GM06990 (cell line): ENCODE data around the gene HBA1.
"Not testable (repeated sequence)": the region's sequence is repeated elsewhere in the genome, so short reads cannot be mapped to it uniquely, and the experiment has no call there.

Source experiments
- DNase-seq: peaks from one replicate; pipeline ENCODE4 v3.0.0-alpha.2; 2011; ENCODE audit not compliant: insufficient read length; ENCODE audit errors: extremely low read depth
- H3K27me3 ChIP-seq: replicated peaks from 2 replicates; pipeline ENCODE4 v1.6.0; 2011; ENCODE audit warnings: low read length; ENCODE audit not compliant: control insufficient read depth, insufficient read depth
- H3K36me3 ChIP-seq: 2 replicates; pipeline ENCODE4 v1.5.1; 2011; ENCODE audit warnings: low read length; ENCODE audit not compliant: control insufficient read depth, insufficient read depth
- H3K4me3 ChIP-seq: replicated peaks from 2 replicates; pipeline ENCODE4 v1.5.1; 2011; ENCODE audit warnings: low read depth, mild to moderate bottlenecking, control low read depth, low read length
- CTCF ChIP-seq: IDR thresholded peaks from 2 replicates; pipeline ENCODE4 v1.5.1; 2011; ENCODE audit warnings: low read length, control low read depth, mild to moderate bottlenecking, inconsistent platforms; ENCODE audit not compliant: insufficient read depth, poor library complexity, severe bottlenecking

HBA1 gene

GRCh38 chr16:155031-155398, 21.5 kb upstream of the HBA1 start:
- Histone ChIP-seq H3K36me3 (no peaks in the 10 kb centered on the region), H3K4me3 (no peak overlapping the region), H3K27me3 (no peaks in the 10 kb centered on the region)
- DNase-seq = no peak
- TF ChIP-seq CTCF = no peak

GRCh38 chr16:159136-159849, 17.2 kb upstream of the HBA1 start:
- no peak overlapping the region for H3K4me3 ChIP-seq
- H3K36me3 ChIP-seq = no peaks in the 10 kb centered on the region
- DNase-seq = no peak
- TF ChIP-seq CTCF = no peak
- H3K27me3 ChIP-seq = no peaks in the 10 kb centered on the region

- DNase-seq, H3K27me3 ChIP-seq, H3K36me3 ChIP-seq, H3K4me3 ChIP-seq: not testable (repeated sequence)
Measured at GRCh38 chr16:160242-160641, 16.2 kb upstream of the HBA1 start.

GRCh38 chr16:160691-161190, 15.7 kb upstream of the HBA1 start:
- Histone ChIP-seq H3K36me3 (no peaks in the 10 kb centered on the region), H3K4me3 (no peak overlapping the region), H3K27me3 (no peaks in the 10 kb centered on the region; the same call in 1 of the 2 replicates)
- TF ChIP-seq CTCF = no peak
- no peak for DNase-seq

GRCh38 chr16:162271-162991, 14.0 kb upstream of the HBA1 start:
- Histone ChIP-seq H3K4me3 (no peak overlapping the region), H3K36me3 (no peaks in the 10 kb centered on the region), H3K27me3 (peaks cover 2% of the 10 kb centered on the region; the same call in 1 of the 2 replicates)
- TF ChIP-seq CTCF = no peak
- DNase-seq = no peak

GRCh38 chr16:163139-163538, 13.3 kb upstream of the HBA1 start:
- not testable (repeated sequence) for DNase-seq, H3K36me3 ChIP-seq, H3K27me3 ChIP-seq, H3K4me3 ChIP-seq

- H3K36me3 ChIP-seq, DNase-seq, H3K27me3 ChIP-seq, H3K4me3 ChIP-seq: not testable (repeated sequence)
Measured at GRCh38 chr16:163696-164095, 12.8 kb upstream of the HBA1 start.

- not testable (repeated sequence) for H3K27me3 ChIP-seq, H3K36me3 ChIP-seq, DNase-seq, H3K4me3 ChIP-seq
Measured at GRCh38 chr16:164134-164823, 12.2 kb upstream of the HBA1 start.
